Caki2 (cell line): ENCODE results near the gene TTLL9. TPM values are rescaled to one million over a fixed set of nuclear protein-coding genes. Genes with fewer than 3 reads are reported as not detected.

ENCODE experiments used
- DNase-seq: peaks from one replicate; pipeline ENCODE4 v3.0.0-alpha.2; 2015; ENCODE audit warnings: low read depth
- in situ Hi-C: cut with HindIII; loops from 2 replicates; pipeline ENCODE4 v1.10.0; 2016; ENCODE audit warnings: low sequenced_read_pairs, low pct_unique_long_range_greater_than_20kb, mixed read lengths
- total RNA-seq: library from RNA; depleted of rRNA; stranded (reverse); fragments of >200 nt; shearing (Covaris generic); gene quantifications from 2 replicates; pipeline ENCODE4 v1.2.3, GENCODE V29; 2014; ENCODE audit warnings: low replicate concordance

TTLL9 gene
- total RNA-seq, 1 experiment from 2014 or later = 0.20 TPM

DNA sequence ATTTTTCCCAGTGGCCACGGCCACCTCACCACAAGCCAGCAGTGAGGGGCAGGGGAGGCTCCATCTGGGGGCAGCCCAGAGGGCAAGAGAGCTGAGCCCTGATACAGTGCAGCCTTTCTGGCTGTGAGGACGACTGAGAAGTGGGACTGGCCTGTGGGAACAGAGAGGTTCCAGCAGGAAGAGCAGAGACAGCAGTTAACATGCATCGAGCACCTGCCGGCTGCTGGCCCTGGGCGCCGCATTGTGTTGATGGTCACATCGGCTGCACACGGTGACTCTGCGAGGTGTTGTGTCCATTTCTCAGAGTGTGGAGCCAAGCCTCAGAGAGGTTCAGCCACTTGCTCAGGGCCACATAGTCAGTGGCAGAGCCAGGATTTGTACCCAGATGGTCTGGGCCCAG lies 34.9 kb upstream of the TTLL9 start:
- in situ Hi-C loops = no loop called here
- DNase-seq = no peak

DNA sequence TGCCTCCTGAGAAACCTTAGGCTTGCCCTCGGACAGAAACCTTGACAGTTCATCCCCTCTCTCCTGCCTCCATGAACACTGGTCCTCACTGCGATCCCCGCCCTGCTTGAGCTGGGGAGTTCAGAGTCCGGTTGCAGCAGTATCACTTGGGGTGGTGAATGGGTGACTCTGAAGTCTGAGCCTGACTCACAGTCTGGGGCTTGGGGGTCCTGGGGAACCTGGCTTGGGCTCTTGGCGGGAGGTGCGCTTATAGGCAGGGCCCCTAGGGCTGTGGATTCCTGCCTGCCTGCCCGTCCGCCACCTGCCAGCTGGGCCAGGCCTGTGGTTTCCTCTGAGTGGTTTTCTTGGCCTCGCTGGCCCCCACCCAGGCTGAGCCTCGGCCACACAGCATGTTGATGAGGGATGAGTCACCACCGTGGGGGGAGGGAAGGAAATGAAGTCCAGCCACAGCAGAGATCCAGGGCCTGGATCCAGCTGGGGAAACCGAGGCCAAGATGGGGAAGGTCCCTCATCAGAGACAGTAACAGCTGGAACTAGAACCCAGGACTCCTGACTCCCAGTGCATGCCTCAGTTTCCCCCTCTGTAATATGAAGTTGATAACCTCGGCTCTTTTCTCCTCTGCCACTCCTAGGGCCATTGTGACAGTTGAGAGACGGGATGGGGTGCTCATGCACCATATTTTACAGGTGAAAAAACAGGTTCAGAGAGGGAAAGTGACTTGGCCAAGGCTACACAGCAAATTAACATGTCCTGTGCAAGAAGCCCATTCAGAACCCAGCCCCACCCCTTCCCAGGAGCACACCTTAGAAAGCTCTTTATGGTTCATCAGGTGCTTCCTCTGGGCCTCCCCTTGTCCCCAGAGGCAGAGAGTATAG lies 34.2 kb upstream of the TTLL9 start:
- in situ Hi-C loops = no loop called here
- peak; percentile 90 for DNase-seq

DNA sequence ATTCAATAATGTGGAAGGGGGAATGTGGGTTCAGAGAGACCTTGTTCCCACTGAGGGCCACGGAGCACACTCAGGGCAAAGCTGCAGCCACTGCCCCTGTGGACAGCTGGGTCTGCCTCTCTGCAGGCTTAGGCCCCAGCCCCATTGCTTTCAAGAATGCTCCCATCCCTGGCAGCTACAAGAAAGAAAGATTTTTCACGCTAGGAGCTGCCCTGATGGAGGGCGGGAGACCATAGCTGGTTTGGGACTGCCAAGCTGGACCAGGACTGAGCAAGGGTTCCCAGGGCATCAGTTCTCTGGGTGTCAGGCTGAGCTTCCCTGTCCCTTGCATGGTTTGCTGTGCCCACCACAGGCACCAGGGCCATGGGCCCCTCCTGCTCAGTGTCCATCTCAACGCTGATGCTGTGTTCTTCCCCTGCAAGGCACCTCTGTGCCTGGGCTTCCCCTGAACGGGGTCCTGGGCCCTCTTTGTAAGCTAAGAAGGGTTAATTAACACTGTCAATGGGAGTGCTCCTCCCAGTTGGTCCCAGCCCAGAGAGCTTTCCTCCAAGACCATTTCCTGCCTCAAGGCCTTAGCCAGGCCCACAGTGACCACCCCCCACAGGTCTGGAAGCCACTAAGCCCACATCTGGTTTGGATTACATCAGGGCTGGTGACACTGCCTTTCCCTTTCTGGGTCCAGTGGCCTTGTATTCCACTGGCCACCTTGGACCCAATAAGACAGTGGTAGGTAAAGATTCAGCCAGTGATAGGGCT lies 33.4 kb upstream of the TTLL9 start:
- DNase-seq = no peak
- in situ Hi-C loops = no loop called here

DNA sequence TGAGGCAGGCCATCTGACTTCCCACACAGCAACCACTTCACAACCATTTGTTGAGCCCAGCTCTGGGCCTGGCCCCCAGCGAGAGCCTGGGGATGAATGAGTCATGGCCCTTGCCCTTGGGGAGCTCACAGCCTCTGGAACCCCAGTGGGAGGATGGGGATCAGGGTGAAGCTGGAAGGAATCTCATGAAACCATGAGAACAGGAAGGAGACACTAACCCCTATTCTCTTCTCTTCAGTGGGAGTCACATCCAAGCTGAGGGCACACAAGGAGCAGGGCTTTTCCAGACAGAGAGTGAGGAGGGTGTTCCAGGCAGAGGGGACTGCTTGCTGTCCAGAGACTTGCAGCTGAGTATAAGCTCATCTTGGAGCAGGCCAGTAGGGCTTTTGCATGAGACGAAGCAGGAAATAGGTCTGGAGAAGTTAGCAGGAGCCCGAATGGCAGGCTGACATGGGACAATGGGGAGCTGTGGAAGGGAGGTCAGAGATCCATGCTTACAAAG lies 32.5 kb upstream of the TTLL9 start:
- in situ Hi-C loops = no loop called here
- no peak for DNase-seq

DNA sequence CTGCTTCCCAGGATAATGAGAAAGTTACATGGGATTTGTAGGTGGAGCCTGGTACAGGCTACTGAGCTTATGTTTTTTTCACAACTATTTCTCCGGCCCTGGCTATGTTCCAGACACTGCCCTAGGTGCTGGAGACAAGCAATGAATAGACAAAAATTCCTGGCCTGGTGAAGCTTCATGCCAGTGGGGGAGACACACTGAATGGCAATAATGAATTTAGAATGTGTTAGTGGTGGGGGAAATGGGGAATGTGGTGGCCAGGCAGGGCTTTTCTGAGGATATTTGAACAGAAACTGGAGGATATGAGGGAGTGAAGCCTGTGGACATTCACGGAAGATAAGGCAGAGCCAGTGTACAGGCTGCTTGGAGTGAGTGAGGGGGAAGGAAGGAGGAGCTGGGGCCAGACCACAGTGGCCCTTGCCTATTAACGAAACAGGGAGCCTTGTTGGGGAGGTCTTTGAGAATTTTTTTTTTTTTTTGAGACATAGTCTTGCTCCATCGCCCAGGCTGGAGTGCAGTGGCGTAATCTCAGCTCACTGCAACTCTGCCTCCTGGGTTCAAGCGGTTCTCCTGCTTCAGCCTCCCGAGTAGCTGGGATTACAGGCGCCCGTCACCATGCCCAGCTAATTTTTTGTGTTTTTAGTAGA lies 31.7 kb upstream of the TTLL9 start:
- peak; percentile 55 for DNase-seq
- in situ Hi-C loops = no loop called here

DNA sequence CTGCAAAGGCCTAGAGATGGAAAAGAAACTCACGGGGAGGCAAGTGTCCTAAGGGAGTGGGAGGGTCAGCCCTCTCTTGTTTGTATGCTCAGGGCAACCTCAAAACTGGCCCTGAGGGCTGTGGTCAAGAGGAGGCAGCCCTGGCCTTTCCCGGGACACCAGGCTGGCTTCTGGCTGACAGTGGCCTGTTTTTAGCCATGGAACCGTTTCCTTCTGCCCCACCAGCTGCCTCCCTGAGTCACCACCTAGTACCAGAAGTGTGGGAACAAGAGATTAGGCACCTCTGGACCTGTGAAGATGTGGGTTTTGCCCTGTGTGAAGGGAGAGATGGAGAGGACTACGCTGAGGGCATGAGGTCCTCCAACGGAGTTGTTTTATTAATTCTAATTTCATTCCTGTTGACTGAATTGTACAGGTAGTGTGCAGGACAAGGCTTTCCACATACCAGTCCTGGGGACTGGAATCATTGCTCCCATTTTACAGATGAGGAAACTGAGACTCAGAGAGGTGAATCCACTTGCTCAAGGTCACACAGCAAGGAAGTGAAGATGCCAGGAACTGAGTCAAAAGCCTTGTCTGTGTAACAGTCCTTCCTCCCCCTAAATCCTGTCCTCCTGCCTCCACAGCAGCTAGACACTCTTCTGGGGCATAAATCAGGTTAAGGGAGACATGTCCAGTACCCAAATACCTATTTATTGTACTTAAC lies 30.5 kb upstream of the TTLL9 start:
- in situ Hi-C loops = no loop called here
- no peak for DNase-seq

DNA sequence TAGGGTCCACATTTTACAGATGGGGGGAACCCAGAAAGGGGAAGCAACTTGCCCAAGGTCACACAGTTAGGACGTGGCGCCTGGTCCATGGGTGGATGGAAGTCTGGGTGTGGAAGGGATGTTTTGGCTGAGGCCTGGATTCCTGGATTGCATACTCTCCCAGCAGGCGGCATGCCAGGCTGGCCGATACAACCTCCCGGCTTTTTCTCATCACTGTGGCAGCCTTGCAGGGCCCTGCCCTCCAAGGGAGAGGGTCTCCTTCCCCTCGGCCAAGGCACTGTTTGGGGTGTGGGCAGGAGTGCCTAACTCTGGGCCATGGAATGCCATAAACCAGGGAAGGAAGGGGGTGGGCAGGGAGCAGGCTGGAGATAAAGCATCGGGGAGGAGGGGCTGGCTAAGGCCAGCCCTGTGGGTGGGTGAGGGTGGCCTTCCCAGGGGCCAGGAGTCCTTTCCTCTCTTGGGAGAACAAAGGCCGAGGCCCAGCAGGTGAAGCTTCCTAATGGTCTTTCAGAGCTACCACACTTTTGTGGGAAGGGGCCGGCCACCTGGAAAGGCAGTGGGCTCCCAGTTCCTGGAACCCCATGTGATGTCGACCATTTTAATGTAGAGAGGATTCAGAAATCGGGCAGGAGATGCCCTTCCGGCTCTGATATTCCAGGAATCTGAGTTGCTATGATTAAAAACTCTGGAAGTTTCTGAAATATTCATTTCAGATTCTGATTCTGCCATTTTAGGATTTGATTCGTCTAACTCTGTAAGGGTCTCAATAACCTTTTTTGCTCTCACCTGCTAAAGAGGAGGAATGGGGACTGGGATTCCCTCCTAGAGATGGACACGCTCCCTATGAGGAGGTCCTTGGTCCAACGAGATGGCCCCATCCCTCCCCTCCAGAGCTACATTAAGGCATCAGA lies 29.3 kb upstream of the TTLL9 start:
- in situ Hi-C loops = no loop called here
- no peak for DNase-seq

DNA sequence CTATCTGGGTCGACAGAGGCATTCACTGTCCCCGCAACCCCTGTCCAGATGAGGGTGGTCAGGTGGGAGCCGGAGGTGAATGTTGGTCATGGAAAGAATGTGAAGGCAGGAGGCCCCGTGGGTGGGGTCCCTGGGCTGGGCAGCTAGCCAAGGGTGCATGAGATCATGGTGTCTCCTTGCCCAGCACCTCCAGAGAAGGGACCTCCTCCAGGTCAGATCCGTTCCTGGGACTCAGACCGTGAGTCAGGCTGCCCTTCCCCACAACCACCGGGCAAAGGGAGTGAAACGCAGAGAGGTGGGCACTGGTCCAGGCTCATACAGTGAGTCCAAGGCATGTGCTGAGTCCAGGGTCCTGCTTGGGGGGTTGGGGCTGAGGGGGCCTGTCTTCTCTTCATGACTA lies 28.5 kb upstream of the TTLL9 start:
- in situ Hi-C loops = no loop called here
- DNase-seq = peak; percentile 76

DNA sequence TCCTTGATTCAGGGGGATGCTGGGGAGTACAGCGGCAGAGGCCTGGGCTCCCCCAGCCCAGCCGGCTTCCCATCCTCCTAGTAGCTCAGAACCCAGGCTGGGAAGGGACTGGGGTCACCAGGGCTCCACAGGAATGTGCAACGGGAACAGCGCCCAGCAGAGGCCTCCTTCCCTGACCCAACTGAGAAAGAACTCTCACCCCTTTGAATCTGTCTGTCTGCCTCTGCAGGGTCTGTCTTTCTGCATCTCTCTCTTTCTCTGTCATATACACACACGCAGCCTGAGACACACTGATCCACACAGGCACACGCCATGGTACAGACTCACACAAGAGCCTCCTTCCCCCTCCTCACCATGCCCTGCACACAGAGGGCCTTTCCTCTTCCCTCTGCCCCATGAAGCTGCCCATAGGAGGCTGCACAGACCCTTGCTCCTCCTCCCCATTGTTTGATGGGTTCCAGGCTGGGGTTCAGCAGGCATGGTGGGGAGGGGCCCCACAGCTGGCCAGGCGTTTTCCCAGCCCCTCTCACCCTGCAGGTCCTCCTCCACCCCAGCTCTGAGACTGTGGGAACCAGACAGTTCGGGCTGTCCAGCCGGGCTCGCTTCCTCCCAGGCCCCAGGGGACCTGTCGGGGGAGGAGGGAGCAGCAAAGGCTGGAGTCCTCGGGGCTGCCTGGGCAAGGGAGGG lies 27.8 kb upstream of the TTLL9 start:
- in situ Hi-C loops = no loop called here
- no peak for DNase-seq

DNA sequence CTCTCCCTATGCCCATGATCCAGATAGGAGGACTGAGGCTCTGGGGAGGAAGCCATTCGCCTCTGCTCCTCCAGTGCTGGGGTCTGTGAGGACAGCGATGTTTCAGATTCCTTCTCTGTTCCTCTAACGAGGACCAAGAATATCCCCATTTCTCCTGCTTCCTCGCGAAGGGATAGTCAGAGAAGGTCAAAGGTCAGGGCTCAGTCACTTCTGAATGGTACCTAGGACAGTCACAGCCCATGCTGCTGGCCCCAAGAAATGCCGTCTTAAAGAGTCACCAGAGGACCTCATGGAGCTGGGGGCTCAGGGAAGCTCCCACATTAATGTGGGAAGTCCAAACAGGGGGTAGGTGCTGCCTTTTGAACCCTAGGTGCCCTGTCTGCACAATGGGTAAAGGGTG lies 27.1 kb upstream of the TTLL9 start:
- DNase-seq = no peak
- in situ Hi-C loops = no loop called here

DNA sequence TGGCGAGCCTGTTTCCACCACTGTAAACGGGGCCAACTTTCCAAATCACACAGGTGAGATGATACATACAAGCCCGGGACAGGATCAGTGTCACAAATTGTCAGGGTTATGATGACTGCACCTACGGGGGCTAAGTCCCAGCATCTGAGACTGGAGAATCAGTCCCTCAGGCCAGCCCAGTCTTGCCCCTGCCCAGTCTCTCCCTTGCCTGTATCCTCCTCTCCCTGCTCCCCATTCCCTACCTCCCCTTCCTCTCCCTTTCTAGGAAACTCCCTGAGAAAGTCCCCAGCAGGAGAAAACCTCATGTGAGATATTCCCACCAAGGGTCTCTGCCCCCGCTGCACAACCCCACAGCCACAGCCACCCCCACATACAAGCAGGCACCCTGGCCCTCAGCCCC lies 26.6 kb upstream of the TTLL9 start:
- DNase-seq = no peak
- in situ Hi-C loops = no loop called here

DNA sequence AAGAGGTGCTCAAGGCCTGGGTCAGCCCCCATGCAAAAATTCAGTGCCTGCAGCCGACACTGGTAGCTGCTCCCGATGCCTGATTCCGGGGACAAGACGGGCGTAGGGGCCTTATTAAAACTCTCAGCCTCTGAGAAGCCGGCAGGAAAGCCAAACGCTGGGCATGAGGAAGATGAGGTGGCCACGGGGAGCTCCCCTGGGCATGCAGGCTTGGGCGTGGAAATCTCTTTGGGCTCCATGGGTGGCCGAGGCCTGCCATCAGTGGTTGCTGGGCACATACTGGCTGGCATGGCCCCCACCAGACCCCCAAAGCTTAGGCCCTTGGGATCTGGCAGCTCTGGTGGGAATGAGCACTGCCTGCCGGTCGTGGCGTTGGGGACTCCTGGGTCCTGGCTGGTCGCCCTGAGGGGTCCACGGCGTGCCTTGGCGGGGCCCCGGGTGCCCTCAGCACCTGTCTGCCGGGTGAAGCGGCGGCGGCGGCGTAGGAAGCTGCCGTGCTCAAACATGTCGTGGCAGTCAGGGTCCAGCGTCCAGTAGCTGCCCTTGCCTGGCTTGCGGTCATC lies 25.6 kb upstream of the TTLL9 start:
- in situ Hi-C loops = no loop called here

DNA sequence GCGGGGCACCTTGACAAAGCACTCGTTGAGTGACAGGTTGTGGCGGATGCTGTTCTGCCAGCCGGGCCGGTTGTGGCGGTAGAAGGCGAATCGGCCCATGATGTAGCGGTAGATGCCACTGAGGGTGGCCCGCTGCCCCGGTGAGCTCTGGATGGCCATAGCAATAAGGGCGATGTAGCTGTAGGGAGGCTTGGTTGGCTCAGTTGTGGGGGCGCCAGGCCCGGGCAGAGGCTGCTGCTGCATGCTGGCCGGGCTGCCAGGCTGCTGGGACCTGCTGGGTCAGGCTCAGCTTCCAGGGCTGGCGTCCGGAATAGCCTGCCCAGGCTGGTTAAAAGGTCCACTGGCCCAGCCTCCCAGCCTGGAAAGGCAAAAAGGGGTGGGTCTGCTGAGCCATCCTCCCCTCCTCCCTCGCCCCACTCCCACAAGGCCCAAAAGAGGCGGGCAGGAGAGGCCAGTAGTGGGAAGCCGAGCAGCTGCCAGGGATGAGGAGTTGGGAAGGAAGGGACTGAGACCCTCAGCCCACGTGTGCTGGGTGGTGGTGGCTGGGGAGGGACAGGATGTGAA lies 25.1 kb upstream of the TTLL9 start, which contains the start of gene FOXS1:
TSS of gene FOXS1 (minus strand) at position 305 of the 564 bp plus-strand sequence. CDS start at position 243, 62 bp downstream.
- in situ Hi-C loops = no loop called here
- no peak for DNase-seq

More for the DNA sequence above, 25.6 kb upstream of the TTLL9 start:
- DNase-seq = no peak

DNA sequence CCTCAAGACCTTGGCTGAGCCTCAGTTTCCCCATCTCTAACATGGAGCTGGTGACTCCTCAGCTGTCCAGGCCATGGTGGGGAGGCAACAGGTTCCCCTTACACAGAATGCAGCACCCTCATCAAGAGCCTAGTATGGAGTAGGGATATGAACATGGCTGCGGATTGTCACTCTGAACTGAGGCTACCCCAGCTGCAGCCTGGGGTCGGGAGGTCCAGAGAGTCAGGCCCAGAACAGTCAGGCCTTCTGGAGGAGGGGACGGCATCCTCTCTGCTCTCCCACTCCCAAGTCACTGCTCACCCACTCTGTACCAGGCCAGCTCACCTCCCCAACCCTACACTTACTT lies 23.7 kb upstream of the TTLL9 start:
- no peak for DNase-seq
- in situ Hi-C loops = no loop called here

DNA sequence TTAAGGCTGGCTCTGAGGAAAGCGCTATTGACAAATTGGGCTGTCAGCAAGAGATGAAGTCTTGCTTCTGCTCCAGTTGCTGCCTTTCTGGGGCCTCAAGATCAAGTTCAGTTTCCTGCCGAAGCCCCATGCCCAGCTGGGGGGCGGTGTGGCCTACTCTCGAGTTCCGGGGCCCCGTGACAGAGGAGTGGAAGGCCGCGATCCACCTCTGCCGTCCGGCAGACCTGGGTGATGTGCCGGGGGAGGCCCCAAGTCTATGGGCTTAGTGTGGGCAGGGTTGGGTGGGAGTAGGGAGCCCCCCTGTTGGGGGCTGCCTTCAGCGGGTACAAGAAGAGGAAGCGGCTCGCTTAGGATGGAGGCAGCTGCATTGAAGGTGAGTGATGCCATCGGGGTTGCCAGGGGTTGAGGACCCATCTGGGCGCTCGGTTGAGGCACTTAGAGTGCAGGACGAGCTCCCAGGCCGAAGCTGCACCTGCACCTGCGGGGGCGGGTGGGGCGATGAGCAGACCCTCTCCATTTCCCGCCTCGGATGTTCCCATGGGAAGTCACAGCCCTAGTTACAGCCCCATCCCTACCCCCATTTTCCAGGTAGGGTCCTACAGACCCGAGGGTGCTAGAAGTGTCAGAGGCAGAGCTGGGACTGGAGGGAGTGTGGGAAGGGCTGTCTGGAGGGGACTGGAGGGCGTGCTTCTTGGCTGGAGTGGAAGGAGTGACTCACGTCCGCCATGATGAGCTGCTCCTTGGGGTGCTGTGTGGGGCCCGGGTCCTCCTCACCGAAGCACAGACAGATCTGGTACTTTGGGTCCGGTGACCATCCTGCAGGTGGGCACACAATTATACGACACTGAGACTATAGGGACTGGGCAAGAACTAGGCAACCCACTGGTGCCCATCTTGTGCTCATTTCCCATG lies 22.1 kb upstream of the TTLL9 start:
- DNase-seq = no peak
- in situ Hi-C loops = no loop called here
